GM10266 (cell line): Measurements from ENCODE around the gene MKLN1.
"Not testable (repeated sequence)": the region's sequence is repeated elsewhere in the genome, so short reads cannot be mapped to it uniquely, and the experiment has no call there.

Experiments used
- DNase-seq: peaks from one replicate; pipeline ENCODE4 v3.0.0; 2012; ENCODE audit errors: extremely low spot score
- TF ChIP-seq, protein P1 (sequence below): IDR thresholded peaks from 2 replicates; pipeline ENCODE4 v1.5.1; 2012; ENCODE audit warnings: mild to moderate bottlenecking, low read depth; ENCODE audit not compliant: control insufficient read depth, insufficient read depth; ENCODE audit errors: missing control alignments

MKLN1 gene

GRCh38 chr7:131449373-131449902 is 121.8 kb downstream of the MKLN1 start:
- no peak for DNase-seq
- TF ChIP-seq, protein P1, sequence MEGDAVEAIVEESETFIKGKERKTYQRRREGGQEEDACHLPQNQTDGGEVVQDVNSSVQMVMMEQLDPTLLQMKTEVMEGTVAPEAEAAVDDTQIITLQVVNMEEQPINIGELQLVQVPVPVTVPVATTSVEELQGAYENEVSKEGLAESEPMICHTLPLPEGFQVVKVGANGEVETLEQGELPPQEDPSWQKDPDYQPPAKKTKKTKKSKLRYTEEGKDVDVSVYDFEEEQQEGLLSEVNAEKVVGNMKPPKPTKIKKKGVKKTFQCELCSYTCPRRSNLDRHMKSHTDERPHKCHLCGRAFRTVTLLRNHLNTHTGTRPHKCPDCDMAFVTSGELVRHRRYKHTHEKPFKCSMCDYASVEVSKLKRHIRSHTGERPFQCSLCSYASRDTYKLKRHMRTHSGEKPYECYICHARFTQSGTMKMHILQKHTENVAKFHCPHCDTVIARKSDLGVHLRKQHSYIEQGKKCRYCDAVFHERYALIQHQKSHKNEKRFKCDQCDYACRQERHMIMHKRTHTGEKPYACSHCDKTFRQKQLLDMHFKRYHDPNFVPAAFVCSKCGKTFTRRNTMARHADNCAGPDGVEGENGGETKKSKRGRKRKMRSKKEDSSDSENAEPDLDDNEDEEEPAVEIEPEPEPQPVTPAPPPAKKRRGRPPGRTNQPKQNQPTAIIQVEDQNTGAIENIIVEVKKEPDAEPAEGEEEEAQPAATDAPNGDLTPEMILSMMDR, result no peak

- no peak for DNase-seq
These were observed 126.8 kb downstream of the MKLN1 start for GRCh38 chr7:131454498-131454897.

DNA sequence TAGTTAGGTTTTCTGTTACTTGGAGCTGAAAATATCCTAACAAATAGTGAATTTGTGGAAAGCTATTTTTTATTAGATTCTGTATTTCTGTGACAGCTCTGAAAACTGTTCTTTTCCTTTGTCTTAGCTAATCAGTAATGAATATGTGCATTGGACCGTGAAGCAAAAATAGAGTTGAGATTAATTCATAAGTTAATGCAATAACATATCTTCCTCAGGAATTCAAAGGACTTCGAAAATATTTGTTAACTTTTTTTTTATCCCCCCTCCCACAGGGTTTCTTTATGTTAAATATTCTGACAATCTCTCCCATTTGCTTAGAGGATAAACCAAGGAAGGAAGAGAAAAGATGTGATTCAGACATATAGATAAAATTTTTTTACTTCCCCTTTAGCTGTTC is 127.3 kb downstream of the MKLN1 start:
- no peak for DNase-seq
- TF ChIP-seq, protein P1, result no peak

More at GRCh38 chr7:131454498-131454897, 126.8 kb downstream of the MKLN1 start:
- TF ChIP-seq, protein P1, result no peak

DNA sequence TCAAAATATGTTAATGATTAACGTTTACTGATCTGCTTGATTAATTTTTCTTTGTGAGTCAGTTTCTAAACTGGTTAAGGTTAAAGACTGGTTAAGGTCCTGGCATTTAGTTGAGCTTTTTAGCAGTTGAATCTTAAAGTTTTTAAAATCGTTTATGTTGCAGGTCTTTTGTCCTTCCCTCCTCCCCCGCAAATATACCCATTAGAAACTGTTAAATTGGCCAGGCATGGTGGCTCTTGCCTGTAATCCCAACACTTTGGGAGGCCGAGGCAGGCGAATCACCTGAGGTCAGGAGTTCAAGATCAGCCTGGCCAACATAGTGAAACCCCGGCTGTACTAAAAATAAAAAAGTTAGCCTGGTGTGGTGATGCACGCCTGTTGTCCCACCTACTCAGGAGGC is 127.9 kb downstream of the MKLN1 start:
- TF ChIP-seq, protein P1, result no peak
- no peak for DNase-seq

DNA sequence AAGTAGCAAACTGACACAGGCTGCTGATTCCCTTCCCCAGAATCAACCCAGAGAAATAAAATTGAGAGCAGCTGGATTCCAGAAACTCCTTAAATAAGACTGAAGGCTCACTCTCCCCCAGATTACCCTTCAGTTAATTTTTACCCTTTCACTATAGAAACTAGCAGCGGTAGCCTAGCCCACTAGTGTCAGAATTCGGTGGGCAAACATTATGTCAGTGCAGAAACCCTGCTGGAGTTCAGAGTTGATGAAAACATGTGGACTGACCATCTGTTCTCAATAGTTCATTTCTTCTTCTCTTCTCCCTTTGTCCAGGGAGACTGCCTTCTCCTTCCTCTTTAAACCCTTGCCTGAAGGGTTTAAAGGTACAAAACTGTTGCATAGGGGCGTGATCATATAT is 128.7 kb downstream of the MKLN1 start:
- TF ChIP-seq, protein P1, result no peak
- DNase-seq, result no peak

DNA sequence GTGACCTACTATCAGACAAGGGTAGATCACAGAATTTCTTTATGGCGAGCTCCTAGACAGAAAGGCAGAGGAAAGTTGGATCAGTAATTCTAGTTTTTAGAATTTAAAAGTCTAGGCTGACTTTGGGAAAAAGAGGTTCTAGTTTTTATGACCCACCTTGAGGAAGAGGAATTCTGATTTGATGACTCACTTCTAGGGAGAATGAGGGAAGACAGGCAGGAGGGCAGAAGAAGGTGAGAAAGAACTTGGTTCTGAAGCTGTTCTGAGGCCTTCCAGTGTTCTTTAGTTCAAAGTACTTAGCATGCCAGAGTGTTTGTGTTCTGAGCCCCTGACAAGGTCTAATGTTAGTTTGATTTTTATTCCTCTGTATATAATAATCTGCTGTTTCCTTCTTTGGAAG is 131.6 kb downstream of the MKLN1 start:
- DNase-seq, result no peak
- TF ChIP-seq, protein P1, result no peak

- TF ChIP-seq, protein P1, result no peak
- DNase-seq, result no peak
These were observed 134.4 kb downstream of the MKLN1 start for GRCh38 chr7:131462059-131462458.

DNA sequence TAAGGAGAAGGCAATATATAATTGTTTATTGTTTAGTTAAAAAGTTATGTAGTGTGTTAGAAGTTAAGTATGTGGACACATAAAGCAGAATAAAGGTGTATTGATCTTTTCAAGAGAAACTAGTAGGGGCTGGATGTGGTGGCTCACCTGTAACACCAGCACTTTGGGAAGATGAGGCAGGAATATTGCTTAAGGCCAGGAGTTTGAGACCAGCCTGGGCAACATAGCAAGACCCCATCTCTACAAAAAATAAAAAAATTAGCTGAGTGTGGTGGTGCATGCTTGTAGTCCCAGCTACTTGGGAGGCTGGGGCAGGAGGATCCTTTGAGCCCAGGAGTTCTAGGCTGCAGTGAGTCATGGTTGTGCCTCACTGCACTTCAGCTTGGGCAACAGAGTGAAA is 135.0 kb downstream of the MKLN1 start:
- DNase-seq, result not testable (repeated sequence)
